Measurements from ENCODE around the gene MACROD2. TPM values are rescaled to one million over a fixed set of nuclear protein-coding genes. Genes with fewer than 3 reads are reported as not detected.

The MACROD2 gene
- total and polyA plus RNA-seq, 4 donors: 0.66 to 10.5 (median 3.3) TPM

DNA sequence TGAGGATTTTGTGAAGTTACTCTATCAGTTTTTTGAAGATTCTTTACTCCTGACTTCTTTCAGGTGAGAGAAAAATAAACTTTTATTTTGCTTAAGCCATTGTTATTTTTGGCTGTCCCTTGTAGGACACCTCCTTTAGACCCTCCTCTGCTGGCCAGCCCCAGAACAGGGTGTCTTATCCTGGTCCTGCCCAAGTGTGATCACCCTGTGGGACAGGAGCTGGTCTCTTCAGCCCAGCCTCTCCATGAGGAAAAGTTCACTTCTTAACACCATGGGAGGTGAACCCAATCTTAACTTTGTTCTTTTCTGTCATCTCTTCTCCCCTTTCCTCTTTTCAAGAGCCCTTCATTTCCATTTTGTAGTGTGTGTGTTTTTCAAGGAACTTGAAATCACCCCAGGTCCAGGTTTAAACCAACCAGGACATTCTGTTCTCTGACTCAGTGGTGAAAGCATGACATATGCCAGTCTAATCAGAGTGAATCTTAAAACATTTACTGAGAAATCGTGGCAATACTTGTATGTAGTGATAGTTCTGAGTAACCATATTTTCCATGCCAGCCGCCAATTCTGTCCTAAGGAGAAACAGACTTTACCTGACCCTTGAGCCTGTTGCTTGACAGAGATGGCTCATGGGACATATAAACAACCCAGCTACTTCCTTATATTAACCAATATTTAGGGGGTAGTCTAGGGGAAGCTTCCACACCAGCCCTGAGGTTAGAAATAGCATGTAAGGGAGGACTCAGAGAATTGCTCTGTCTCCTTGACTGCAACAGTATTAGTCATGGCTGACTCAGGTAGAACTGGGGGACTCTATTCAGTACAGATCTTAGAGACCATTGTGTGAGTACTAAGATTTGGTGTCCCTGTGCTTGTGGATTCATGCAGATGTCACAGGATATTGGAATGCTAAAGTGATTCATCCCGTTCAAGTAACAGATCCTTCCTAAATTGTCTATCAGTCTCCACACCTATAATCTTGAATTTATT lies 293.3 kb downstream of the MACROD2 start:
- WGBS: 85% methylated on average over 3 of the region's 3 CpGs
- H3K4me1 ChIP-seq (ENCODE audit: control insufficient read depth in 4 of 4, insufficient read depth in 4 of 4, low read length in 3 of 4): no peaks in the 10 kb centered on the region
- no peak overlapping the region for H3K4me3 ChIP-seq (ENCODE audit: low read depth in 1 of 3, low read length in 3 of 3)
- no peak for DNase-seq (ENCODE audit: low spot score)
- no peaks in the 10 kb centered on the region for H3K9me3 ChIP-seq (ENCODE audit: control insufficient read depth in 4 of 4, low read length in 3 of 4)
- no peak overlapping the region for H3K27ac ChIP-seq (ENCODE audit: low read depth in 1 of 2, low read length in 2 of 2)
- no peaks in the 10 kb centered on the region for H3K36me3 ChIP-seq (ENCODE audit: control insufficient read depth in 4 of 4, insufficient read depth in 3 of 4, low read depth in 1 of 4, low read length in 3 of 4)
- no peaks in the 10 kb centered on the region for H3K27me3 ChIP-seq (ENCODE audit: control insufficient read depth in 4 of 4, insufficient read depth in 4 of 4, low read length in 3 of 4)
- H3K9ac ChIP-seq (ENCODE audit: low read depth in 1 of 2, low read length in 2 of 2): no peak overlapping the region
- no peak for TF ChIP-seq EGR1 (IDR thresholded peaks at IDR 0.05; ENCODE audit: low read depth in 2 of 2)
- TF ChIP-seq RAD21 (IDR thresholded peaks at IDR 0.05): no peak
- no peak for TF ChIP-seq GABPA (IDR thresholded peaks at IDR 0.05 in 1 of 2, conservative IDR thresholded peaks at IDR 0.05 in 1 of 2)
- TF ChIP-seq SP1 (IDR thresholded peaks at IDR 0.05): no peak
- no peak for TF ChIP-seq YY1 (IDR thresholded peaks at IDR 0.05)
- TF ChIP-seq HNF4G (IDR thresholded peaks at IDR 0.05): no peak
- no peak for TF ChIP-seq FOXA1 (IDR thresholded peaks at IDR 0.05)
- no peak for TF ChIP-seq NR2F2 (IDR thresholded peaks at IDR 0.05)
- TF ChIP-seq TAF1 (conservative IDR thresholded peaks at IDR 0.05): no peak
- no peak for TF ChIP-seq HNF4A (conservative IDR thresholded peaks at IDR 0.05)
- TF ChIP-seq, protein P1, sequence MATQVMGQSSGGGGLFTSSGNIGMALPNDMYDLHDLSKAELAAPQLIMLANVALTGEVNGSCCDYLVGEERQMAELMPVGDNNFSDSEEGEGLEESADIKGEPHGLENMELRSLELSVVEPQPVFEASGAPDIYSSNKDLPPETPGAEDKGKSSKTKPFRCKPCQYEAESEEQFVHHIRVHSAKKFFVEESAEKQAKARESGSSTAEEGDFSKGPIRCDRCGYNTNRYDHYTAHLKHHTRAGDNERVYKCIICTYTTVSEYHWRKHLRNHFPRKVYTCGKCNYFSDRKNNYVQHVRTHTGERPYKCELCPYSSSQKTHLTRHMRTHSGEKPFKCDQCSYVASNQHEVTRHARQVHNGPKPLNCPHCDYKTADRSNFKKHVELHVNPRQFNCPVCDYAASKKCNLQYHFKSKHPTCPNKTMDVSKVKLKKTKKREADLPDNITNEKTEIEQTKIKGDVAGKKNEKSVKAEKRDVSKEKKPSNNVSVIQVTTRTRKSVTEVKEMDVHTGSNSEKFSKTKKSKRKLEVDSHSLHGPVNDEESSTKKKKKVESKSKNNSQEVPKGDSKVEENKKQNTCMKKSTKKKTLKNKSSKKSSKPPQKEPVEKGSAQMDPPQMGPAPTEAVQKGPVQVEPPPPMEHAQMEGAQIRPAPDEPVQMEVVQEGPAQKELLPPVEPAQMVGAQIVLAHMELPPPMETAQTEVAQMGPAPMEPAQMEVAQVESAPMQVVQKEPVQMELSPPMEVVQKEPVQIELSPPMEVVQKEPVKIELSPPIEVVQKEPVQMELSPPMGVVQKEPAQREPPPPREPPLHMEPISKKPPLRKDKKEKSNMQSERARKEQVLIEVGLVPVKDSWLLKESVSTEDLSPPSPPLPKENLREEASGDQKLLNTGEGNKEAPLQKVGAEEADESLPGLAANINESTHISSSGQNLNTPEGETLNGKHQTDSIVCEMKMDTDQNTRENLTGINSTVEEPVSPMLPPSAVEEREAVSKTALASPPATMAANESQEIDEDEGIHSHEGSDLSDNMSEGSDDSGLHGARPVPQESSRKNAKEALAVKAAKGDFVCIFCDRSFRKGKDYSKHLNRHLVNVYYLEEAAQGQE (IDR thresholded peaks at IDR 0.05): no peak
- no peak for TF ChIP-seq RXRA (IDR thresholded peaks at IDR 0.05)
- TF ChIP-seq, protein P2, sequence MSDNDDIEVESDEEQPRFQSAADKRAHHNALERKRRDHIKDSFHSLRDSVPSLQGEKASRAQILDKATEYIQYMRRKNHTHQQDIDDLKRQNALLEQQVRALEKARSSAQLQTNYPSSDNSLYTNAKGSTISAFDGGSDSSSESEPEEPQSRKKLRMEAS (IDR thresholded peaks at IDR 0.05): no peak
- TF ChIP-seq FOXA2 (IDR thresholded peaks at IDR 0.05): no peak
- TF ChIP-seq, protein P3, sequence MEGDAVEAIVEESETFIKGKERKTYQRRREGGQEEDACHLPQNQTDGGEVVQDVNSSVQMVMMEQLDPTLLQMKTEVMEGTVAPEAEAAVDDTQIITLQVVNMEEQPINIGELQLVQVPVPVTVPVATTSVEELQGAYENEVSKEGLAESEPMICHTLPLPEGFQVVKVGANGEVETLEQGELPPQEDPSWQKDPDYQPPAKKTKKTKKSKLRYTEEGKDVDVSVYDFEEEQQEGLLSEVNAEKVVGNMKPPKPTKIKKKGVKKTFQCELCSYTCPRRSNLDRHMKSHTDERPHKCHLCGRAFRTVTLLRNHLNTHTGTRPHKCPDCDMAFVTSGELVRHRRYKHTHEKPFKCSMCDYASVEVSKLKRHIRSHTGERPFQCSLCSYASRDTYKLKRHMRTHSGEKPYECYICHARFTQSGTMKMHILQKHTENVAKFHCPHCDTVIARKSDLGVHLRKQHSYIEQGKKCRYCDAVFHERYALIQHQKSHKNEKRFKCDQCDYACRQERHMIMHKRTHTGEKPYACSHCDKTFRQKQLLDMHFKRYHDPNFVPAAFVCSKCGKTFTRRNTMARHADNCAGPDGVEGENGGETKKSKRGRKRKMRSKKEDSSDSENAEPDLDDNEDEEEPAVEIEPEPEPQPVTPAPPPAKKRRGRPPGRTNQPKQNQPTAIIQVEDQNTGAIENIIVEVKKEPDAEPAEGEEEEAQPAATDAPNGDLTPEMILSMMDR (IDR thresholded peaks at IDR 0.05; ENCODE audit: low read depth, low read length, missing input control): no peak
- TF ChIP-seq, protein P4, sequence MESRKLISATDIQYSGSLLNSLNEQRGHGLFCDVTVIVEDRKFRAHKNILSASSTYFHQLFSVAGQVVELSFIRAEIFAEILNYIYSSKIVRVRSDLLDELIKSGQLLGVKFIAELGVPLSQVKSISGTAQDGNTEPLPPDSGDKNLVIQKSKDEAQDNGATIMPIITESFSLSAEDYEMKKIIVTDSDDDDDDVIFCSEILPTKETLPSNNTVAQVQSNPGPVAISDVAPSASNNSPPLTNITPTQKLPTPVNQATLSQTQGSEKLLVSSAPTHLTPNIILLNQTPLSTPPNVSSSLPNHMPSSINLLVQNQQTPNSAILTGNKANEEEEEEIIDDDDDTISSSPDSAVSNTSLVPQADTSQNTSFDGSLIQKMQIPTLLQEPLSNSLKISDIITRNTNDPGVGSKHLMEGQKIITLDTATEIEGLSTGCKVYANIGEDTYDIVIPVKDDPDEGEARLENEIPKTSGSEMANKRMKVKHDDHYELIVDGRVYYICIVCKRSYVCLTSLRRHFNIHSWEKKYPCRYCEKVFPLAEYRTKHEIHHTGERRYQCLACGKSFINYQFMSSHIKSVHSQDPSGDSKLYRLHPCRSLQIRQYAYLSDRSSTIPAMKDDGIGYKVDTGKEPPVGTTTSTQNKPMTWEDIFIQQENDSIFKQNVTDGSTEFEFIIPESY (IDR thresholded peaks at IDR 0.05): no peak
- TF ChIP-seq, protein P5, sequence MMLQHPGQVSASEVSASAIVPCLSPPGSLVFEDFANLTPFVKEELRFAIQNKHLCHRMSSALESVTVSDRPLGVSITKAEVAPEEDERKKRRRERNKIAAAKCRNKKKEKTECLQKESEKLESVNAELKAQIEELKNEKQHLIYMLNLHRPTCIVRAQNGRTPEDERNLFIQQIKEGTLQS (IDR thresholded peaks at IDR 0.05): no peak
- no peak for TF ChIP-seq JUND (IDR thresholded peaks at IDR 0.05)

Measured in liver (tissue), 9 donors.